Thoracic aorta (tissue), 2 donors: ENCODE data around the gene CSH2. TPM values are rescaled to one million over a fixed set of nuclear protein-coding genes. Genes with fewer than 3 reads are reported as not detected.

Experiments used
- ATAC-seq: fragments of 150-250 bp; one replicate; pipeline ENCODE4 v1.8.0; 2017; ENCODE audit warnings: low read depth; ENCODE audit not compliant: insufficient number of reproducible peaks, low FRiP score
- DNase-seq: peaks from one replicate; pipeline ENCODE4 v3.0.0-alpha.2; 2020; ENCODE audit warnings: low spot score
- H3K27ac ChIP-seq, 2 donors: fragments of 200-600 bp; sonication (generic); 1 replicate in 1 of 2; 2 replicates in 1 of 2; pipeline ENCODE4 v1.5.1; 2016; ENCODE audit warnings: mild to moderate bottlenecking in 2 of 2, moderate library complexity in 2 of 2
- H3K27me3 ChIP-seq: fragments of 200-600 bp; sonication (generic); replicated peaks from 2 replicates; pipeline ENCODE4 v1.6.0; 2016; ENCODE audit warnings: mild to moderate bottlenecking; ENCODE audit not compliant: insufficient read depth
- H3K36me3 ChIP-seq: fragments of 200-600 bp; sonication (generic); one replicate; pipeline ENCODE4 v1.5.1; 2016
- H3K4me1 ChIP-seq, 2 donors: fragments of 200-600 bp; sonication (generic); 1 replicate in 1 of 2; 2 replicates in 1 of 2; pipeline versions ENCODE4 v1.5.1 to v1.6.0; 2016; ENCODE audit warnings: low read depth in 2 of 2, mild to moderate bottlenecking in 1 of 2; ENCODE audit not compliant: control insufficient read depth in 1 of 2
- H3K4me3 ChIP-seq: fragments of 200-600 bp; sonication (generic); 2 replicates; pipeline ENCODE4 v1.5.1; 2016; ENCODE audit warnings: mild to moderate bottlenecking
- H3K9me3 ChIP-seq: fragments of 200-600 bp; sonication (generic); 2 replicates; pipeline ENCODE4 v1.5.1; 2016
- total RNA-seq, 2 donors: library from RNA; depleted of rRNA; stranded (reverse); fragments of >200 nt; gene quantifications; one replicate each; pipeline versions ENCODE4 v1.1.0 to v1.2.3, GENCODE V29; 2016
- TF ChIP-seq, protein P1 (sequence below): fragments of 200-600 bp; sonication (generic); IDR thresholded peaks from one replicate; pipeline ENCODE4 v1.5.1; 2019; ENCODE audit warnings: antibody characterized with exemption

CSH2 gene
- total RNA-seq, 2 donors from 2014 or later = not detected

DNA sequence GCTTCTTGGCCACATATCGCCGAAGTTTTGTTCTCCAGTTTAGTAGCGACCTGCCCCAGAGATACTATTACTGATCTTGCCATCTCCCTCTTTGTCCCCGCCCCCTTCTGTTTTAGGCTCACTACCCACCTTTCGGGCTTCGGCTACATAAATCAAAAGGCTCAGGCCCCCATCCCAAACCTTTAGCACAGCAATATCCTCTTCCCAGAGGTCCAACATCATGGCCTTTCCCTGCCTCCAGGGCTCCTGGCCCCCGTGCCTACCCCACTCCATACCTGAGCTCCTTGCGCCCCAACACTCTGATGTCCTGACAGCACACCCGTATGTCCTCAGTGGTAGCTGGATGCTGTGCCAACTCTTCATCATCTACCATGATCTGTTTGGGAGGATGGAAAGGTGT, 49.1 kb downstream of the CSH2 start:
- no peaks in the 10 kb centered on the region for H3K27me3 ChIP-seq
- H3K27ac ChIP-seq = no peak overlapping the region
- no peak for ATAC-seq
- H3K4me1 ChIP-seq = peaks cover 12 to 25% of the 10 kb centered on the region in 2 donors
- H3K36me3 ChIP-seq = peaks cover 63% of the 10 kb centered on the region
- H3K4me3 ChIP-seq = no peak overlapping the region
- H3K9me3 ChIP-seq = no peaks in the 10 kb centered on the region
- TF ChIP-seq, protein P1, sequence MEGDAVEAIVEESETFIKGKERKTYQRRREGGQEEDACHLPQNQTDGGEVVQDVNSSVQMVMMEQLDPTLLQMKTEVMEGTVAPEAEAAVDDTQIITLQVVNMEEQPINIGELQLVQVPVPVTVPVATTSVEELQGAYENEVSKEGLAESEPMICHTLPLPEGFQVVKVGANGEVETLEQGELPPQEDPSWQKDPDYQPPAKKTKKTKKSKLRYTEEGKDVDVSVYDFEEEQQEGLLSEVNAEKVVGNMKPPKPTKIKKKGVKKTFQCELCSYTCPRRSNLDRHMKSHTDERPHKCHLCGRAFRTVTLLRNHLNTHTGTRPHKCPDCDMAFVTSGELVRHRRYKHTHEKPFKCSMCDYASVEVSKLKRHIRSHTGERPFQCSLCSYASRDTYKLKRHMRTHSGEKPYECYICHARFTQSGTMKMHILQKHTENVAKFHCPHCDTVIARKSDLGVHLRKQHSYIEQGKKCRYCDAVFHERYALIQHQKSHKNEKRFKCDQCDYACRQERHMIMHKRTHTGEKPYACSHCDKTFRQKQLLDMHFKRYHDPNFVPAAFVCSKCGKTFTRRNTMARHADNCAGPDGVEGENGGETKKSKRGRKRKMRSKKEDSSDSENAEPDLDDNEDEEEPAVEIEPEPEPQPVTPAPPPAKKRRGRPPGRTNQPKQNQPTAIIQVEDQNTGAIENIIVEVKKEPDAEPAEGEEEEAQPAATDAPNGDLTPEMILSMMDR = no peak
- no peak for DNase-seq

DNA sequence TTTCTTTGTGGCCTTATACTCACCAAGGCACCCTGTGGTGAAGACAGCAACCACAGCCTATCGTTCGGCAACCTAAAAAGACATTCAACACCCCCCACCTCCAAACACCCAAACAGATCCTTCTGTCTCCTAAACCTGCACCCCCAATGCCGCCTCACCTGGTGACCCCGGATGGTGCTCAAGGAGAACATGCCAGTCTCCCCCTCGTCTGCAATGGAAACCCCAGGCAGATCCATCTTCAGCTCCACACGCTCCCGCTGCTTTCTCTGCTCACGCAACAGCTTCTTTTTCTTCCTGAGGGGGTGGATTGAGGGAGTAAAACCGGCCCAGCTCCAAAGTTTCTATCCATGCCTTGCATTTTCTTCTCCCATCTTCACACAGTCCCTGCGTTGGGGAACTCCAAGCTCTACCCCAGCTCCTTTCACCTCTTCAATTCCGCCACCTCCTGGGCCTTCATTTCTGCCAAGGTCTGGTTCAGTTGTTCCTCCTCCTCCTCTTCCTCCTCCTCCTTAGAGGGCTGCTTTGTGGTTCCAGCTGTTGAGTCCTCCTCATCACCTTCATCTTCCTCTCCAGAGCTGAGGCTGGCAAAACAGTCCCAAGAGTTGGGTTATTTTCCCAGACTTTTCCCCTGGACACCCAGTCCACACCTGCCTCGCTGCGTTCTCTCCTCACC, 49.7 kb downstream of the CSH2 start:
- no peak overlapping the region for H3K27ac ChIP-seq
- H3K9me3 ChIP-seq = no peaks in the 10 kb centered on the region
- no peak for DNase-seq
- no peak overlapping the region for H3K4me3 ChIP-seq
- H3K27me3 ChIP-seq = no peaks in the 10 kb centered on the region
- TF ChIP-seq, protein P1 = no peak
- no peak for ATAC-seq
- peaks cover 12 to 19% of the 10 kb centered on the region in 2 donors for H3K4me1 ChIP-seq
- peaks cover 65% of the 10 kb centered on the region for H3K36me3 ChIP-seq

DNA sequence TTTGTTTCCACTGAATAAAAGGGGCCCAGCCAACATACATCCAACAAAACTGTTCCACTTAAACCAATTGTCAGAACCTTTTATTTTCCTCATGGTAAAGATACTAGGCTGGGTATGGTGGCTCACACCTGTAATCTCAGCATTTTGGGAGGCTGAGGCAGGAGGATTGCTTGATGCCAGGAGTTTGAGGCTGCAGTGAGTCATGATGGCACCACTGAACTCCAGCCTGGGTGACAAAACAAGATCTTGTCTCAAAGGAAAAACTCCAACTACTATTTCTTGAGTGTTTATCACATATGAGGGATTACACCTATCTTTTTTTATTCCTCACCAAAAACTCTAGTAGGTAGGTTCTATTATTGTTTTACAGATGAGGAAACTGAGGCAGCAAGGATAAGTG, 50.9 kb downstream of the CSH2 start:
- ATAC-seq = no peak
- TF ChIP-seq, protein P1 = no peak
- DNase-seq = no peak
- H3K27ac ChIP-seq = no peak overlapping the region
- H3K4me1 ChIP-seq = peaks cover 8 to 10% of the 10 kb centered on the region in 2 donors
- no peaks in the 10 kb centered on the region for H3K9me3 ChIP-seq
- H3K4me3 ChIP-seq = no peak overlapping the region
- peaks cover 76% of the 10 kb centered on the region for H3K36me3 ChIP-seq
- H3K27me3 ChIP-seq = no peaks in the 10 kb centered on the region

Other genes with a start within 250 kb of the CSH2 start
- 10 to 100 TPM; 26.2 to 29.6 TPM for gene LIMD2, start 173.6 kb downstream of the CSH2 start, total RNA-seq
- 10 to 100 TPM; 40.9 to 62.2 TPM for gene STRADA, start 131.9 kb downstream of the CSH2 start, total RNA-seq
- gene CCDC47, start 100.1 kb downstream of the CSH2 start, total RNA-seq = 100 to 1,000 TPM in 1 of 2 donors, 10 to 100 TPM in 1; 40.2 to 101 TPM
- gene DDX42, start 99.5 kb downstream of the CSH2 start, total RNA-seq = 100 to 1,000 TPM in 1 of 2 donors, 10 to 100 TPM in 1; 92.9 to 157 TPM
- gene PSMC5, start 46.2 kb downstream of the CSH2 start, total RNA-seq = 10 to 100 TPM; 58.5 to 76.1 TPM
- 10 to 100 TPM; 38.2 to 52.9 TPM for gene FTSJ3, start 46.0 kb downstream of the CSH2 start, total RNA-seq
- 100 to 1,000 TPM in 1 of 2 donors, 10 to 100 TPM in 1; 81.8 to 136 TPM for gene SMARCD2, start 31.0 kb downstream of the CSH2 start, total RNA-seq
- not detected for gene GH2, start 8.3 kb upstream of the CSH2 start, total RNA-seq
- not detected for gene CSH1, start 22.9 kb upstream of the CSH2 start, total RNA-seq
- not detected for gene CSHL1, start 37.6 kb upstream of the CSH2 start, total RNA-seq
- not detected for gene GH1, start 45.2 kb upstream of the CSH2 start, total RNA-seq
- 1 to 10 TPM; 4.3 to 6.0 TPM for gene CD79B, start 58.7 kb upstream of the CSH2 start, total RNA-seq
- 1 to 10 TPM in 1 of 2 donors, not detected in 1; 1.1 TPM for gene SCN4A, start 99.2 kb upstream of the CSH2 start, total RNA-seq
- not detected for gene PRR29, start 124.7 kb upstream of the CSH2 start, total RNA-seq
- 10 to 100 TPM; 41.6 to 46.6 TPM for gene ICAM2, start 147.0 kb upstream of the CSH2 start, total RNA-seq